Middle frontal gyrus (tissue), 1 donor: ENCODE results near the gene LRRC37A.
"Not testable (repeated sequence)": the region's sequence is repeated elsewhere in the genome, so short reads cannot be mapped to it uniquely, and the experiment has no call there.

ENCODE experiments used
- DNase-seq: peaks from one replicate; pipeline ENCODE4 v3.0.0-alpha.2; 2015; ENCODE audit warnings: low spot score; ENCODE audit errors: extremely low spot score

Gene LRRC37A

GRCh38 chr17:46294831-46295230 lies at the start of gene LRRC37A:
Gene LRRC37A (plus strand): TSS chr17:46295131. CDS start chr17:46295134, 3 bp downstream.
- DNase-seq, result not testable (repeated sequence)

GRCh38 chr17:46249153-46249552 lies 45.8 kb upstream of the LRRC37A start:
- not testable (repeated sequence) for DNase-seq

GRCh38 chr17:46252804-46253203 lies 42.1 kb upstream of the LRRC37A start:
- DNase-seq, result not testable (repeated sequence)

- not testable (repeated sequence) for DNase-seq
Observed at GRCh38 chr17:46253722-46254121, 41.2 kb upstream of the LRRC37A start.

GRCh38 chr17:46254215-46254614 lies 40.7 kb upstream of the LRRC37A start:
- not testable (repeated sequence) for DNase-seq

GRCh38 chr17:46256369-46256768 lies 38.6 kb upstream of the LRRC37A start:
- DNase-seq, result not testable (repeated sequence)

- not testable (repeated sequence) for DNase-seq
Observed at GRCh38 chr17:46259845-46260661, 34.9 kb upstream of the LRRC37A start.

- no peak for DNase-seq
Observed at GRCh38 chr17:46262271-46262670, 32.7 kb upstream of the LRRC37A start.

- no peak for DNase-seq
Observed at GRCh38 chr17:46264456-46265198, 30.3 kb upstream of the LRRC37A start.

GRCh38 chr17:46266063-46266655 lies 28.8 kb upstream of the LRRC37A start:
- DNase-seq, result not testable (repeated sequence)

- DNase-seq, result peak; percentile 90
Observed at GRCh38 chr17:46266656-46267544, 28.0 kb upstream of the LRRC37A start.

GRCh38 chr17:46270032-46270431 lies 24.9 kb upstream of the LRRC37A start:
- no peak for DNase-seq

GRCh38 chr17:46273541-46274236 lies 21.2 kb upstream of the LRRC37A start:
- DNase-seq, result no peak

- no peak for DNase-seq
Observed at GRCh38 chr17:46274238-46274637, 20.7 kb upstream of the LRRC37A start.

- DNase-seq, result not testable (repeated sequence)
Observed at GRCh38 chr17:46276728-46277479, 18.0 kb upstream of the LRRC37A start.

GRCh38 chr17:46281336-46281735 lies 13.6 kb upstream of the LRRC37A start:
- DNase-seq, result not testable (repeated sequence)

GRCh38 chr17:46282635-46283034 lies 12.3 kb upstream of the LRRC37A start:
- DNase-seq, result not testable (repeated sequence)

- DNase-seq, result not testable (repeated sequence)
Observed at GRCh38 chr17:46284467-46284866, 10.5 kb upstream of the LRRC37A start.

- DNase-seq, result not testable (repeated sequence)
Observed at GRCh38 chr17:46285500-46285899, 9.4 kb upstream of the LRRC37A start.
